ENCODE data around the gene INHBB. TPM values are rescaled to one million over a fixed set of nuclear protein-coding genes. Genes with fewer than 3 reads are reported as not detected.

The INHBB gene
- total and polyA plus RNA-seq, 9 of the 15 experiments (the other 6 are each of a cell fraction or from before 2014, with no cell fraction given) = not detected

- no peak overlapping the region for H3K4me2 ChIP-seq (ENCODE audit: insufficient read depth, low read length)
- BruUV-seq (replicated peaks) = no TSS peak
- no peak for ATAC-seq
- TF ChIP-seq KLF6 (CRISPR knock-in tag; IDR thresholded peaks at IDR 0.05; ENCODE audit: borderline replicate concordance) = no peak
- no peak for TF ChIP-seq E4F1 (CRISPR knock-in tag; IDR thresholded peaks at IDR 0.05; ENCODE audit: borderline replicate concordance)
- no peak for TF ChIP-seq KLF10 (CRISPR knock-in tag; IDR thresholded peaks at IDR 0.05)
- no peak for TF ChIP-seq ZNF140 (CRISPR knock-in tag; IDR thresholded peaks at IDR 0.05)
- TF ChIP-seq CHD4 (IDR thresholded peaks at IDR 0.05; ENCODE audit: insufficient read depth, insufficient replicate concordance, low read depth, low read length, poor library complexity, severe bottlenecking) = no peak
- TF ChIP-seq, protein P1, sequence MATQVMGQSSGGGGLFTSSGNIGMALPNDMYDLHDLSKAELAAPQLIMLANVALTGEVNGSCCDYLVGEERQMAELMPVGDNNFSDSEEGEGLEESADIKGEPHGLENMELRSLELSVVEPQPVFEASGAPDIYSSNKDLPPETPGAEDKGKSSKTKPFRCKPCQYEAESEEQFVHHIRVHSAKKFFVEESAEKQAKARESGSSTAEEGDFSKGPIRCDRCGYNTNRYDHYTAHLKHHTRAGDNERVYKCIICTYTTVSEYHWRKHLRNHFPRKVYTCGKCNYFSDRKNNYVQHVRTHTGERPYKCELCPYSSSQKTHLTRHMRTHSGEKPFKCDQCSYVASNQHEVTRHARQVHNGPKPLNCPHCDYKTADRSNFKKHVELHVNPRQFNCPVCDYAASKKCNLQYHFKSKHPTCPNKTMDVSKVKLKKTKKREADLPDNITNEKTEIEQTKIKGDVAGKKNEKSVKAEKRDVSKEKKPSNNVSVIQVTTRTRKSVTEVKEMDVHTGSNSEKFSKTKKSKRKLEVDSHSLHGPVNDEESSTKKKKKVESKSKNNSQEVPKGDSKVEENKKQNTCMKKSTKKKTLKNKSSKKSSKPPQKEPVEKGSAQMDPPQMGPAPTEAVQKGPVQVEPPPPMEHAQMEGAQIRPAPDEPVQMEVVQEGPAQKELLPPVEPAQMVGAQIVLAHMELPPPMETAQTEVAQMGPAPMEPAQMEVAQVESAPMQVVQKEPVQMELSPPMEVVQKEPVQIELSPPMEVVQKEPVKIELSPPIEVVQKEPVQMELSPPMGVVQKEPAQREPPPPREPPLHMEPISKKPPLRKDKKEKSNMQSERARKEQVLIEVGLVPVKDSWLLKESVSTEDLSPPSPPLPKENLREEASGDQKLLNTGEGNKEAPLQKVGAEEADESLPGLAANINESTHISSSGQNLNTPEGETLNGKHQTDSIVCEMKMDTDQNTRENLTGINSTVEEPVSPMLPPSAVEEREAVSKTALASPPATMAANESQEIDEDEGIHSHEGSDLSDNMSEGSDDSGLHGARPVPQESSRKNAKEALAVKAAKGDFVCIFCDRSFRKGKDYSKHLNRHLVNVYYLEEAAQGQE (IDR thresholded peaks at IDR 0.05; ENCODE audit: borderline replicate concordance) = no peak
- TF ChIP-seq, protein P1 (CRISPR knock-in tag; IDR thresholded peaks at IDR 0.05; ENCODE audit: low read depth) = no peak
- no peak for TF ChIP-seq TEAD2 (tag; IDR thresholded peaks at IDR 0.05)
- no peak for TF ChIP-seq U2AF1 (optimal IDR thresholded peaks at IDR 0.05; ENCODE audit: low read depth, low read length)
- no peak for TF ChIP-seq MEIS2 (IDR thresholded peaks at IDR 0.05; ENCODE audit: partially characterized antibody)
- TF ChIP-seq KDM1A (IDR thresholded peaks at IDR 0.05) = no peak
- TF ChIP-seq BDP1 (IDR thresholded peaks at IDR 0.05; ENCODE audit: insufficient read depth, insufficient read length) = no peak
- no peak for TF ChIP-seq ZNF253 (CRISPR knock-in tag; conservative IDR thresholded peaks at IDR 0.05)
- TF ChIP-seq SMARCC2 (IDR thresholded peaks at IDR 0.05; ENCODE audit: low read depth) = no peak
Measured at GRCh38 chr2:120400551-120400950, 54.6 kb downstream of the INHBB start.

More at GRCh38 chr2:120400551-120400950, 54.6 kb downstream of the INHBB start:
- H3K9me1 ChIP-seq (ENCODE audit: control insufficient read depth, insufficient read depth, low read length) = no peaks in the 10 kb centered on the region
- peaks cover 0 to 9% of the 10 kb centered on the region in 2 experiments; a peak in 2 of 5 replicates for H3K4me1 ChIP-seq (replicated peaks in 1 of 2; ENCODE audit: control insufficient read depth in 2 of 2, insufficient read depth in 2 of 2, low read length in 2 of 2)
- CTCF ChIA-PET (ENCODE audit: low intra/inter-chr PET ratio) = no interaction called here
- H3K9me3 ChIP-seq (replicated peaks; ENCODE audit: control insufficient read depth, insufficient read depth, low read depth, low read length) = no peaks in the 10 kb centered on the region
- no peak overlapping the region for H3K27ac ChIP-seq (ENCODE audit: extremely low read depth, low read depth, low read length)
- no peaks in the 10 kb centered on the region for H3K36me3 ChIP-seq (ENCODE audit: control insufficient read depth, insufficient read depth, low read length)
- POLR2A ChIA-PET = interaction anchor here (1.2 kb wide), 1 partner anchor 12 kb away, joined by 3 read pairs; no protein-coding TSS in a partner anchor
- H3K9ac ChIP-seq (ENCODE audit: insufficient read depth in 1 of 2, low read depth in 2 of 2, low read length in 2 of 2) = peak overlapping the region in 1 of 2 experiments; percentile 45; a peak in 2 of 4 replicates
- no peak overlapping the region for H2AFZ ChIP-seq (ENCODE audit: low read depth, low read length)
- DNase-seq (ENCODE audit: extremely low read depth in 1 of 4, low spot score in 3 of 4) (no peak), FAIRE-seq (no peak)
- 0 out of 2 replicates have a peak, but pooled peaks cover 3% of the 10 kb centered on the region for H4K20me1 ChIP-seq (replicated peaks; ENCODE audit: control insufficient read depth, insufficient read depth, low read length)
- intact Hi-C loops (cut with micrococcal nuclease) = no loop called here
- no peak overlapping the region for H3K4me3 ChIP-seq
- 0% methylated on average over 10 of the region's 11 CpGs for WGBS (ENCODE audit: insufficient coverage, low coverage, missing lambda C conversion rate)
- no peaks in the 10 kb centered on the region for H3K79me2 ChIP-seq (ENCODE audit: control insufficient read depth, insufficient read depth, low read length)
- in situ Hi-C loops (cut with MboI) = no loop called here
- H3K27me3 ChIP-seq (ENCODE audit: control insufficient read depth in 2 of 2, insufficient read depth in 2 of 2, low read length in 2 of 2) = peaks cover 13 to 59% of the 10 kb centered on the region in 2 experiments; a peak in 4 of 5 replicates

All from K562 (cell line).